Common myeloid progenitor, CD34-positive (primary cell): ENCODE measurements around the gene LRRC8A.

Experiments
- CTCF ChIA-PET: fragments of 350-600 bp; sonication (Branson Sonifier 250); formaldehyde crosslinking; loops from one replicate; lab custom pipeline; 2021; ENCODE audit warnings: antibody characterized with exemption; lab: Charles Lee
- POLR2A ChIA-PET: fragments of 350-600 bp; sonication (Branson Sonifier 250); formaldehyde crosslinking; loops from one replicate; lab custom pipeline; 2021; ENCODE audit warnings: antibody characterized with exemption; lab: Charles Lee
- DNase-seq, 3 donors: peaks; one replicate each; pipeline versions ENCODE4 v3.0.0 to v3.0.0-alpha.2; 2013
- H3K27ac ChIP-seq, 2 experiments: 1 replicate in 1 of 2; 2 replicates in 1 of 2; pipeline ENCODE4 v1.7.0; 2013; ENCODE audit warnings: inconsistent platforms in 2 of 2, low read length in 2 of 2, mild to moderate bottlenecking in 2 of 2, low read depth in 1 of 2, moderate library complexity in 1 of 2; ENCODE audit not compliant: severe bottlenecking in 2 of 2, insufficient read depth in 1 of 2, poor library complexity in 1 of 2
- H3K27me3 ChIP-seq, 5 experiments: replicated peaks in 2 of 5; 1 replicate in 3 of 5; 2 replicates in 2 of 5; pipeline versions ENCODE4 v1.6.1 to v1.7.0; 2013; ENCODE audit warnings: low read length in 4 of 5, mild to moderate bottlenecking in 2 of 5, moderate library complexity in 2 of 5, inconsistent platforms in 1 of 5; ENCODE audit not compliant: insufficient read depth in 5 of 5, control insufficient read depth in 4 of 5
- H3K36me3 ChIP-seq, 4 experiments: 1 replicate in 2 of 4; 2 replicates in 2 of 4; pipeline versions ENCODE4 v1.6.1 to v1.7.0; 2013; ENCODE audit warnings: low read length in 3 of 4, control low read depth in 1 of 4, mild to moderate bottlenecking in 1 of 4; ENCODE audit not compliant: control insufficient read depth in 4 of 4, insufficient read depth in 4 of 4
- H3K4me1 ChIP-seq, 4 experiments: 1 replicate in 3 of 4; 2 replicates in 1 of 4; pipeline versions ENCODE4 v1.6.1 to v1.7.1; 2013; ENCODE audit warnings: low read length in 3 of 4, mild to moderate bottlenecking in 3 of 4, control low read depth in 1 of 4, inconsistent platforms in 1 of 4, moderate library complexity in 1 of 4; ENCODE audit not compliant: control insufficient read depth in 4 of 4, insufficient read depth in 4 of 4; ENCODE audit errors: control extremely low read depth in 1 of 4
- H3K4me3 ChIP-seq, 7 experiments: 1 replicate in 4 of 7; 2 replicates in 3 of 7; pipeline versions ENCODE4 v1.5.1 to v1.7.0; 2013; ENCODE audit warnings: mild to moderate bottlenecking in 7 of 7, low read length in 6 of 7, moderate library complexity in 6 of 7, inconsistent platforms in 2 of 7, low read depth in 2 of 7, control low read depth in 1 of 7; ENCODE audit not compliant: insufficient read depth in 4 of 7, control insufficient read depth in 1 of 7; ENCODE audit errors: extremely low read depth in 1 of 7
- H3K9me3 ChIP-seq, 5 experiments: 1 replicate in 4 of 5; 2 replicates in 1 of 5; pipeline versions ENCODE4 v1.6.1 to v1.7.1; 2013; ENCODE audit warnings: low read length in 4 of 5, mild to moderate bottlenecking in 2 of 5, inconsistent platforms in 1 of 5, low read depth in 1 of 5, moderate library complexity in 1 of 5; ENCODE audit not compliant: control insufficient read depth in 4 of 5, insufficient read depth in 2 of 5; ENCODE audit errors: control extremely low read depth in 1 of 5
- WGBS: methylation state at CpG from one replicate; pipeline ENCODE4 v1.1.5; 2013; ENCODE audit not compliant: insufficient coverage; 5-methylcytosine and 5-hydroxymethylcytosine counted together

The LRRC8A gene

GRCh38 chr9:128891321-128892220 is 9.6 kb downstream of the LRRC8A start:
- Histone ChIP-seq H3K27me3 (no peaks in the 10 kb centered on the region), H3K36me3 (peaks cover 7 to 58% (median 40%) of the 10 kb centered on the region in 4 experiments), H3K27ac (no peak overlapping the region), H3K4me3 (no peak overlapping the region), H3K4me1 (peaks cover 0 to 8% (median 2%) of the 10 kb centered on the region in 4 experiments), H3K9me3 (no peaks in the 10 kb centered on the region)
- DNase-seq: no peak
- ChIA-PET CTCF (interaction anchor here (1.0 to 1.3 kb wide), 2 partner anchors 14 to 37 kb away, joined by 3 to 5 read pairs; no protein-coding TSS in a partner anchor), POLR2A (interaction anchor here (0.7 kb wide), 1 partner anchor 513 kb away, joined by 7 read pairs; no protein-coding TSS in a partner anchor)
- 98% methylated on average over 15 of the region's 15 CpGs for WGBS

- Histone ChIP-seq H3K4me1 (peaks cover 0 to 8% (median 2%) of the 10 kb centered on the region in 4 experiments), H3K36me3 (peaks cover 6 to 54% (median 34%) of the 10 kb centered on the region in 4 experiments), H3K9me3 (no peaks in the 10 kb centered on the region), H3K27me3 (no peaks in the 10 kb centered on the region), H3K4me3 (no peak overlapping the region), H3K27ac (peak overlapping the region in 1 of 2 experiments; percentile 5)
- 93% methylated on average over 12 of the region's 17 CpGs for WGBS
- POLR2A ChIA-PET: no interaction called here
- no peak for DNase-seq
- CTCF ChIA-PET: interaction anchor here (1.0 to 1.3 kb wide), 2 partner anchors 15 to 36 kb away, joined by 3 to 5 read pairs; no protein-coding TSS in a partner anchor
These were observed 10.4 kb downstream of the LRRC8A start for GRCh38 chr9:128892221-128892921.

DNA sequence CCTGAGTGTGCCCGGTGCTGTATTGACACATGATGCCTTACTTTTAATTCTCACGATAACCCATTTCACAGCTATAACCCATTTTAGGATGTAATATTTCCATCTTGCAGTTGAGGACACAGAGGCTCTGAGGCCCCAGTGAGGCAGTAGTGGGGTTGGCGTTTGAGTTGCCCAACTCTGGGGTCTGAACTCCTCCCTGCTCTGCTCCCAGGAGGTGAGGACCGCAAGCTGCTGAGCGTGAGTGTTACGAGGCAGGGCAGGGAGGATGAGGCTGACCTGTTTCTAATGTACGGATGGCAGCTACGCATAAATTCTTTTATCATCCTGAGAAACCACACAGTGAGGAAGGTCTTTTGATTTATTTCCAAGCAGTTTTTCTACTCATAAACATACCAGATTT is 11.4 kb downstream of the LRRC8A start:
- ChIA-PET CTCF (interaction anchor here (1.2 kb wide), 1 partner anchor 35 kb away, joined by 4 read pairs; no protein-coding TSS in a partner anchor), POLR2A (interaction anchor here (1.0 kb wide), 1 partner anchor 11 kb away, joined by 3 read pairs; the partner anchor contains the start of genes KYAT1 and LRRC8A)
- Histone ChIP-seq H3K4me1 (peaks cover 0 to 6% (median 3%) of the 10 kb centered on the region in 4 experiments), H3K27ac (no peak overlapping the region), H3K4me3 (no peak overlapping the region), H3K9me3 (no peaks in the 10 kb centered on the region), H3K36me3 (peaks cover 6 to 48% (median 29%) of the 10 kb centered on the region in 4 experiments), H3K27me3 (no peaks in the 10 kb centered on the region)
- WGBS: 100% methylated on average over 5 of the region's 8 CpGs
- no peak for DNase-seq

DNA sequence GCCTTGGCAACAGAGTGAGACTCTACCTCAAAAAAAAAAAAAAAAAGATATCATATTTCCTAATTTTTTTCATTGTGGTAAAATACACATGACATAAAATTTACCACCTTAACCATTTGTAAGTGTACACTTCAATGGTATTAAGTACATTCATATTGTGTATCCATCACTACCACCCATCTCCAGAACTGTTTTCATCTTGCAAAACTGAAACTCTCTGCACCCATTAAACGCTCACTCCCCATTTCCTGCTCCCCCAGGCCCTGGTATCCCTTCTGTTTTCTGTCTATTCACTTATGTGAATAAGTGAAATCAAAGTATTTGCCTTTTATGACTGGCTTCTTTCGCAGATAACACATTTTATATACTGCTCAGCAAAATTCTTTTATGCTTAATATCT is 12.8 kb downstream of the LRRC8A start:
- Histone ChIP-seq H3K4me3 (no peak overlapping the region), H3K27ac (no peak overlapping the region), H3K36me3 (peaks cover 6 to 39% (median 21%) of the 10 kb centered on the region in 4 experiments), H3K4me1 (peaks cover 2 to 20% (median 17%) of the 10 kb centered on the region in 4 experiments), H3K9me3 (no peaks in the 10 kb centered on the region), H3K27me3 (no peaks in the 10 kb centered on the region)
- POLR2A ChIA-PET: no interaction called here
- no CpG with 5 or more reads among the region's 2 CpGs for WGBS
- CTCF ChIA-PET: interaction anchor here (1.2 to 2.6 kb wide), 4 partner anchors 10 to 33 kb away, joined by 3 to 6 read pairs (median 4); no protein-coding TSS in a partner anchor
- no peak for DNase-seq

DNA sequence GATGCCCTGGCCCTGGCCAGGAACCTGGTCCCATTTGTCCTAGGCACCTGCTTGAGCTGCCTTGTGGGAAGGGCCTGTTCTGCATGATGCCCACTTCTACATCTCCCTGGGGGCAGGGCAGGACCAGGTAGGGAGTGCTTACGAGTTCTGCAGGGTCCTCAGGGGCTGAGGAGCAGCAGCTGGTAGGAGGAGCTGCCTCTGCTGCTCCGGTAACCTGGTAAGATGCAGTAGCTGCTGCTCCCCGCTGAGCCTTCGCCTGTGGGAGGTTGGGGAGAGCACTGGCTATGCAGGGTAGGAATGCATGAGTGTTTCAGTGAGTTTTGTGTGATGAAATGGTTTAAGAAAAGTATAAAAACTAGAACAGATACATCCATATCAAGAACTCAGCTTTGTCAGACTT is 13.6 kb downstream of the LRRC8A start:
- no peaks in the 10 kb centered on the region for H3K27me3 ChIP-seq
- WGBS: 84% methylated on average over 2 of the region's 4 CpGs
- DNase-seq: no peak
- no peak overlapping the region for H3K4me3 ChIP-seq
- H3K36me3 ChIP-seq: peaks cover 4 to 33% (median 17%) of the 10 kb centered on the region in 4 experiments
- no peaks in the 10 kb centered on the region for H3K9me3 ChIP-seq
- H3K4me1 ChIP-seq: peaks cover 7 to 28% (median 25%) of the 10 kb centered on the region in 4 experiments
- ChIA-PET CTCF (interaction anchor here (1.2 to 2.6 kb wide), 5 partner anchors 11 to 32 kb away, joined by 3 to 9 read pairs (median 5); no protein-coding TSS in a partner anchor), POLR2A (no interaction called here)
- no peak overlapping the region for H3K27ac ChIP-seq

GRCh38 chr9:128898382-128898781 is 16.4 kb downstream of the LRRC8A start:
- POLR2A ChIA-PET: no interaction called here

More at GRCh38 chr9:128898382-128898781, 16.4 kb downstream of the LRRC8A start:
- H3K36me3 ChIP-seq: peaks cover 0 to 10% (median 8%) of the 10 kb centered on the region in 4 experiments
- H3K9me3 ChIP-seq: no peaks in the 10 kb centered on the region
- no peaks in the 10 kb centered on the region for H3K27me3 ChIP-seq
- peaks cover 8 to 51% (median 48%) of the 10 kb centered on the region in 4 experiments for H3K4me1 ChIP-seq
- 91% methylated on average over 3 of the region's 5 CpGs for WGBS
- DNase-seq: no peak
- CTCF ChIA-PET: interaction anchor here (0.6 to 2.6 kb wide), 2 partner anchors 20 to 52 kb away, joined by 3 to 9 read pairs; no protein-coding TSS in a partner anchor
- no peak overlapping the region for H3K4me3 ChIP-seq
- peak overlapping the region in 1 of 2 experiments; percentile 32 for H3K27ac ChIP-seq
